ENCODE results near the gene TFB2M. TPM values are rescaled to one million over a fixed set of nuclear protein-coding genes. Genes with fewer than 3 reads are reported as not detected.
"Not testable (repeated sequence)": the region's sequence is repeated elsewhere in the genome, so short reads cannot be mapped to it uniquely, and the experiment has no call there.

Gene TFB2M
- total RNA-seq, 1 donor from 2014 or later = 12.7 TPM

- DNase-seq (ENCODE audit: low spot score) = no peak
Observed at GRCh38 chr1:246583056-246583440, 17.0 kb upstream of the TFB2M start.

GRCh38 chr1:246582301-246583055 lies 16.4 kb upstream of the TFB2M start:
- no peak for DNase-seq (ENCODE audit: low spot score)

GRCh38 chr1:246580497-246581370 lies 14.7 kb upstream of the TFB2M start:
- no peak for DNase-seq (ENCODE audit: low spot score)

GRCh38 chr1:246579818-246580217 lies 13.8 kb upstream of the TFB2M start:
- no peak for DNase-seq (ENCODE audit: low spot score)

- DNase-seq (ENCODE audit: low spot score) = no peak
Observed at GRCh38 chr1:246577720-246578106, 11.7 kb upstream of the TFB2M start.

GRCh38 chr1:246577082-246577719 lies 11.1 kb upstream of the TFB2M start:
- no peak for DNase-seq (ENCODE audit: low spot score)

GRCh38 chr1:246576709-246577032 lies 10.6 kb upstream of the TFB2M start:
- no peak for DNase-seq (ENCODE audit: low spot score)

GRCh38 chr1:246573491-246573890 lies 7.4 kb upstream of the TFB2M start:
- no peak for DNase-seq (ENCODE audit: low spot score)

GRCh38 chr1:246572785-246573184 lies 6.7 kb upstream of the TFB2M start:
- no peak for DNase-seq (ENCODE audit: low spot score)

- no peak for DNase-seq (ENCODE audit: low spot score)
Observed at GRCh38 chr1:246571953-246572352, 5.9 kb upstream of the TFB2M start.

GRCh38 chr1:246571309-246571708 lies 5.2 kb upstream of the TFB2M start:
- not testable (repeated sequence) for DNase-seq (ENCODE audit: low spot score)

GRCh38 chr1:246569248-246570238 lies 3.5 kb upstream of the TFB2M start:
- no peak for DNase-seq (ENCODE audit: low spot score)

GRCh38 chr1:246567646-246568235 lies 1.7 kb upstream of the TFB2M start:
- DNase-seq (ENCODE audit: low spot score) = no peak

- DNase-seq (ENCODE audit: low spot score) = no peak
Observed at GRCh38 chr1:246566813-246567645, 968 bp upstream of the TFB2M start.

GRCh38 chr1:246565751-246566127 lies 322 bp downstream of the TFB2M start:
- no peak for DNase-seq (ENCODE audit: low spot score)

- DNase-seq (ENCODE audit: low spot score) = no peak
Observed at GRCh38 chr1:246564839-246565750, 966 bp downstream of the TFB2M start.

GRCh38 chr1:246560833-246561232 lies 5.2 kb downstream of the TFB2M start:
- DNase-seq (ENCODE audit: low spot score) = not testable (repeated sequence)

GRCh38 chr1:246559310-246559709 lies 6.8 kb downstream of the TFB2M start:
- DNase-seq (ENCODE audit: low spot score) = no peak

GRCh38 chr1:246558041-246558440 lies 8.0 kb downstream of the TFB2M start:
- DNase-seq (ENCODE audit: low spot score) = no peak

Measured in mesenteric fat pad (tissue), 1 donor.